Activated CD4-positive, alpha-beta T cell treated with anti-CD3 and anti-CD28 coated beads, Interleukin-2, Interleukin-6, amounts not matched to agents 100 ng/mL and 50 ng/mL, durations not matched to agents 16 hours and 8 hours (primary cell): ENCODE results near the gene LCTL.

Experiments used
- DNase-seq: peaks from one replicate; pipeline ENCODE4 v3.0.0-alpha.2; 2020

LCTL gene

GRCh38 chr15:66498501-66499386 lies 67.1 kb downstream of the LCTL start:
- peak; percentile 39 for DNase-seq
